ENCODE results near the gene KCNV2.

GRCh38 chr9:2720179-2720654, 2.9 kb downstream of the KCNV2 start:
- TF ChIP-seq POLR2A (IDR thresholded peaks at IDR 0.05): no peak
- TF ChIP-seq CTCF (IDR thresholded peaks at IDR 0.05): no peak

Measured in gastroesophageal sphincter (tissue), 3 donors.